GOT3 (cell line): Measurements from ENCODE around the gene TPRG1.

Source experiments
- DNase-seq: peaks from one replicate; lab custom pipeline; 2025; ENCODE audit warnings: mixed read lengths; lab: John Stamatoyannopoulos, UW

TPRG1 gene

GRCh38 chr3:189355481-189356201 is 183.9 kb downstream of the TPRG1 start:
- DNase-seq: no peak

- no peak for DNase-seq
These were observed 188.5 kb downstream of the TPRG1 start for GRCh38 chr3:189360291-189360690.

DNA sequence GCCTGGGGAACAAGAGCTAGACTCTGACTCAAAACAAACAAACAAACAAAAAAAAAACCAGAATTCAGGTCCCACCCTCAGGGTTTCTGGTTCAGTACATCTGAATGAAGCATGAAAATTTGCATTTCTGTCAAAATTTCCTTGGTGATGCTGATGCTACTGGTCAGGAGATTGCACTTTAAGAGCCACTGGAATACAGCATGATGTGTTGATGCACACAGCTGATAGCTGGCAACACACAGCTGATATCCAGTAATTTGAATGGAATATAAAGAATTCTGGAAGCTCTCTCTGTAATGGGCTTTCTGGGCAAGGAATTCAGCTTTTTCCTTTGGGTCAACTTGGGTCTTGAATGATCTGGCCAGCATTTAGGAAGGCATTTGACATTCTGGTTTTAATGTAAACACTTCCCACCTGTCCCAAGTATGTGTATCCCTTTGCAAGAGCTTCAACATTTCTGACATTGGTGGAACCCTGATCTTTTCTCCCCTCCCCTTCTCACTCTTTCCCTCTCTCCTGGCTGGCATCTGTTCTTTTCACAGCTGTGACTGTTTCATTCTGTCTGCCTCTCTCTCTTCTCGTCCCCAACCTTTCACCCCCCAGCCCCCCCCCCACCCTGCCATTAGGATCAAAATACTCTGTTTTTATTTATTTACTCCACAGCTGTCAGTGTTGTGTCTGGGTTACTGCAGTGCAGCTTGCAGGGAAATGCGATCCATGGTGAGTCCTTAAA is 189.5 kb downstream of the TPRG1 start:
- DNase-seq: no peak

GRCh38 chr3:189363590-189364255 is 192.0 kb downstream of the TPRG1 start:
- no peak for DNase-seq

- DNase-seq: no peak
These were observed 194.1 kb downstream of the TPRG1 start for GRCh38 chr3:189365609-189366564.

DNA sequence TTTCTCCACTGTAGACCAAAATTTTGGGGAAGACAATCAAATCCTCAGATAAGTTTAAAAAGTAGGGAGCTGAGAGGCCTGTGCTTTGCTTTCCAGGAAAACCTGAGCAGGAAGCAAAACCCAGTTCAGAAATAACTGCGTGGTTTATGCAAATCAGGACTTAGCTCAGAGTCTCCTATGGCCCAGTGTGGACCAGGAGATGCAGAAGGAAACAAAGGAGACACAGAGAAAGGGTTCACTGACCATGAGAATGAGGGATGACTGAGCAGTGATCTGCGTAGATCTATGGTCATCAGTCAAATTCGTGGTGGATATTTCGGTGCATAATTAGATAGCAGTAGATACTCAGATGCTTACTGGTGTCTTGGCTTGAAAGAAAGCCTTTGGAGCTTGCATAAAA is 196.6 kb downstream of the TPRG1 start:
- no peak for DNase-seq

DNA sequence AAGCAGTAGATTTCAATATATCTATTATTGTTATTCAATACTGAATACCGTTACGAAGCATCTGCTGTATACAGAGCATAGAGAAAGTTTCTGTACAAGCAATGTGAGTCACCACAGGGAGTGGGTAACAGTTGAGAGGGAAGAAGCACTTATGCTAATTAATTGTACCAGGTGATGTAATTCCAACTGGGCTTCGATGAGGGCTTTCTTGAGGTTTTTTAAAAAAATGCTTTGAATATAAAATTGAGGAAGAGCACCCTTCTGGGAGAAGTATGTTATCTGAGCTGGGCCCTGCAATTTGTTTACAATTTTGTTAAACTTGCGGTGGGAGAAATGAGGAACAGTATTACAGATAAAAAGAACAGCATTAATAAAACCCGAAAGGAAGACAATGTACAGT is 197.9 kb downstream of the TPRG1 start:
- DNase-seq: no peak

GRCh38 chr3:189372243-189372642 is 200.5 kb downstream of the TPRG1 start:
- no peak for DNase-seq
